Measurements from ENCODE around the gene RPS15. TPM values are rescaled to one million over a fixed set of nuclear protein-coding genes. Genes with fewer than 3 reads are reported as not detected.
A peak's percentile ranks its signal among the peaks of the same experiment; 100 is the strongest.

Gene RPS15
- polyA plus RNA-seq, 1 donor from 2014 or later = 3,226 TPM

GRCh38 chr19:1456121-1456900 lies 18.1 kb downstream of the RPS15 start:
- H3K4me3 Mint-ChIP-seq = no peak overlapping the region
- peaks cover 26% of the 10 kb centered on the region for H3K27me3 Mint-ChIP-seq
- H3K27ac Mint-ChIP-seq = no peak overlapping the region
- no peaks in the 10 kb centered on the region for H3K36me3 Mint-ChIP-seq
- H3K9me3 Mint-ChIP-seq = no peaks in the 10 kb centered on the region
- peaks cover 8 to 12% (median 9%) of the 10 kb centered on the region in 3 donors for H3K4me1 Mint-ChIP-seq

GRCh38 chr19:1457031-1457739 lies 19.0 kb downstream of the RPS15 start:
- H3K27ac Mint-ChIP-seq = peak overlapping the region in 1 of 3 donors; percentile 68
- H3K36me3 Mint-ChIP-seq = no peaks in the 10 kb centered on the region
- peaks cover 8 to 12% (median 9%) of the 10 kb centered on the region in 3 donors for H3K4me1 Mint-ChIP-seq
- peaks cover 26% of the 10 kb centered on the region for H3K27me3 Mint-ChIP-seq
- H3K9me3 Mint-ChIP-seq = no peaks in the 10 kb centered on the region
- peak overlapping the region in 1 of 4 donors; percentile 27 for H3K4me3 Mint-ChIP-seq

- H3K27me3 Mint-ChIP-seq = peaks cover 26% of the 10 kb centered on the region
- H3K36me3 Mint-ChIP-seq = no peaks in the 10 kb centered on the region
- H3K4me1 Mint-ChIP-seq = peaks cover 8 to 10% (median 9%) of the 10 kb centered on the region in 3 donors
- H3K4me3 Mint-ChIP-seq = no peak overlapping the region
- H3K27ac Mint-ChIP-seq = peak overlapping the region in 2 of 3 donors; percentile 63 to 88
- H3K9me3 Mint-ChIP-seq = no peaks in the 10 kb centered on the region
These were observed 19.7 kb downstream of the RPS15 start for GRCh38 chr19:1457892-1458291.

GRCh38 chr19:1459479-1459878 lies 21.3 kb downstream of the RPS15 start:
- no peaks in the 10 kb centered on the region for H3K36me3 Mint-ChIP-seq
- peaks cover 18% of the 10 kb centered on the region for H3K27me3 Mint-ChIP-seq
- H3K9me3 Mint-ChIP-seq = no peaks in the 10 kb centered on the region
- no peak overlapping the region for H3K4me3 Mint-ChIP-seq
- peaks cover 5 to 9% (median 8%) of the 10 kb centered on the region in 3 donors for H3K4me1 Mint-ChIP-seq
- H3K27ac Mint-ChIP-seq = peak overlapping the region in 2 of 3 donors; percentile 59 to 88

GRCh38 chr19:1460033-1460995 lies 22.1 kb downstream of the RPS15 start:
- Mint-ChIP-seq H3K27me3 (peaks cover 15% of the 10 kb centered on the region), H3K9me3 (no peaks in the 10 kb centered on the region), H3K4me3 (no peak overlapping the region), H3K27ac (peak overlapping the region in 2 of 3 donors; percentile 35 to 88), H3K4me1 (peaks cover 3 to 6% (median 4%) of the 10 kb centered on the region in 3 donors), H3K36me3 (no peaks in the 10 kb centered on the region)

- Mint-ChIP-seq H3K27me3 (peaks cover 9% of the 10 kb centered on the region), H3K4me3 (no peak overlapping the region), H3K9me3 (no peaks in the 10 kb centered on the region), H3K36me3 (no peaks in the 10 kb centered on the region), H3K4me1 (peaks cover 0 to 2% (median 0%) of the 10 kb centered on the region in 3 donors), H3K27ac (no peak overlapping the region)
These were observed 23.7 kb downstream of the RPS15 start for GRCh38 chr19:1461862-1462261.

DNA sequence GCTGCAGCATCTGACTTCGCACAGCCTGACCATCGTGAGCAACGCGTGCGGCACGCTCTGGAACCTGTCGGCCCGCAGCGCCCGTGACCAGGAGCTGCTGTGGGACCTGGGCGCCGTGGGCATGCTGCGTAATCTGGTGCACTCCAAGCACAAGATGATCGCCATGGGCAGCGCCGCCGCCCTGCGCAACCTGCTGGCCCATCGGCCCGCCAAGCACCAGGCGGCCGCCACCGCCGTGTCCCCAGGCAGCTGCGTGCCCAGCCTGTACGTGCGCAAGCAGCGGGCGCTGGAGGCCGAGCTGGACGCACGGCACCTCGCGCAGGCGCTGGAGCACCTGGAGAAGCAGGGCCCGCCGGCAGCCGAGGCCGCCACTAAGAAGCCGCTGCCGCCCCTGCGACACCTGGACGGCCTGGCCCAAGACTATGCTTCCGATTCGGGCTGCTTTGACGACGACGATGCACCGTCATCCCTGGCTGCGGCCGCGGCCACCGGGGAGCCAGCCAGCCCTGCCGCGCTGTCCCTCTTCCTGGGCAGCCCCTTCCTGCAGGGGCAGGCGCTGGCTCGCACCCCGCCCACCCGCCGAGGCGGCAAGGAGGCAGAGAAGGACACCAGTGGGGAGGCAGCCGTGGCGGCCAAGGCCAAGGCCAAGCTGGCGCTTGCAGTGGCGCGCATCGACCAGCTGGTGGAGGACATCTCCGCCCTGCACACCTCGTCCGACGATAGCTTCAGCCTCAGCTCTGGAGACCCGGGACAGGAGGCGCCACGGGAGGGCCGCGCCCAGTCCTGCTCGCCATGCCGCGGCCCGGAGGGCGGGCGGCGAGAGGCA lies 27.2 kb downstream of the RPS15 start:
- Mint-ChIP-seq H3K9me3 (no peaks in the 10 kb centered on the region), H3K4me1 (peaks cover 0 to 3% (median 0%) of the 10 kb centered on the region in 3 donors), H3K27ac (no peak overlapping the region), H3K36me3 (no peaks in the 10 kb centered on the region), H3K27me3 (peaks cover 8% of the 10 kb centered on the region), H3K4me3 (no peak overlapping the region)

DNA sequence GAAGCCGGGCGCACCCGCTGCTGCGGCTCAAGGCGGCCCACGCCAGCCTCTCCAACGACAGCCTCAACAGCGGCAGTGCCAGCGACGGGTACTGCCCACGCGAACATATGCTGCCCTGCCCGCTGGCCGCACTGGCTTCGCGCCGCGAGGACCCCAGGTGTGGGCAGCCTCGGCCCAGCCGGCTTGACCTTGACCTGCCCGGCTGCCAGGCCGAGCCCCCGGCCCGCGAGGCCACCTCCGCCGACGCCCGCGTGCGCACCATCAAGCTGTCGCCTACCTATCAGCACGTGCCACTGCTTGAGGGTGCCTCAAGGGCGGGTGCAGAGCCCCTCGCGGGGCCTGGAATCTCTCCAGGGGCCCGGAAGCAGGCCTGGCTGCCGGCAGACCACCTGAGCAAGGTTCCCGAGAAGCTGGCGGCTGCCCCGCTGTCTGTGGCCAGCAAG lies 27.8 kb downstream of the RPS15 start:
- peaks cover 8% of the 10 kb centered on the region for H3K27me3 Mint-ChIP-seq
- H3K27ac Mint-ChIP-seq = no peak overlapping the region
- H3K36me3 Mint-ChIP-seq = no peaks in the 10 kb centered on the region
- no peaks in the 10 kb centered on the region for H3K9me3 Mint-ChIP-seq
- no peak overlapping the region for H3K4me3 Mint-ChIP-seq
- peaks cover 0 to 3% (median 0%) of the 10 kb centered on the region in 3 donors for H3K4me1 Mint-ChIP-seq

DNA sequence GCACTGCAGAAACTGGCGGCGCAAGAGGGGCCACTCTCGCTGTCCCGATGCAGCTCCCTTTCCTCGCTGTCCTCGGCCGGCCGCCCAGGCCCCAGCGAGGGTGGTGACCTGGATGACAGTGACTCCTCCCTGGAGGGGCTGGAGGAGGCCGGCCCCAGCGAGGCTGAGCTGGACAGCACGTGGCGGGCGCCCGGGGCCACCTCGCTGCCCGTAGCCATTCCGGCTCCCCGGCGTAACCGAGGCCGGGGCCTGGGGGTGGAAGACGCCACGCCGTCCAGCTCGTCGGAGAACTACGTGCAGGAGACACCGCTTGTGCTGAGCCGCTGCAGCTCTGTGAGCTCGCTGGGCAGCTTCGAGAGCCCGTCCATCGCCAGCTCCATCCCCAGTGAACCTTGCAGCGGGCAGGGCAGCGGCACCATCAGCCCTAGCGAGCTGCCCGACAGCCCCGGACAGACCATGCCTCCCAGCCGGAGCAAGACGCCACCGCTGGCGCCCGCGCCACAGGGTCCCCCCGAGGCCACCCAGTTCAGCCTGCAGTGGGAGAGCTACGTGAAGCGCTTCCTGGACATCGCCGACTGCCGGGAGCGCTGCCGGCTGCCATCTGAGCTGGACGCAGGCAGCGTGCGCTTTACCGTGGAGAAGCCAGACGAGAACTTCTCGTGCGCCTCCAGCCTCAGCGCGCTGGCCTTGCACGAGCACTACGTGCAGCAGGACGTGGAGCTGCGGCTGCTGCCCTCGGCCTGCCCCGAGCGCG lies 28.4 kb downstream of the RPS15 start:
- no peaks in the 10 kb centered on the region for H3K36me3 Mint-ChIP-seq
- H3K4me1 Mint-ChIP-seq = peaks cover 0 to 5% (median 2%) of the 10 kb centered on the region in 3 donors
- H3K9me3 Mint-ChIP-seq = no peaks in the 10 kb centered on the region
- peak overlapping the region in 1 of 3 donors; percentile 19 for H3K27ac Mint-ChIP-seq
- H3K4me3 Mint-ChIP-seq = peak overlapping the region in 1 of 4 donors; percentile 37
- H3K27me3 Mint-ChIP-seq = peaks cover 8% of the 10 kb centered on the region

GRCh38 chr19:1467215-1467489 lies 29.0 kb downstream of the RPS15 start:
- Mint-ChIP-seq H3K4me3 (no peak overlapping the region), H3K9me3 (no peaks in the 10 kb centered on the region)

GRCh38 chr19:1467490-1468273 lies 29.5 kb downstream of the RPS15 start:
- H3K27me3 Mint-ChIP-seq = peaks cover 10% of the 10 kb centered on the region
- H3K9me3 Mint-ChIP-seq = no peaks in the 10 kb centered on the region
- H3K27ac Mint-ChIP-seq = no peak overlapping the region
- no peak overlapping the region for H3K4me3 Mint-ChIP-seq
- peaks cover 0 to 5% (median 2%) of the 10 kb centered on the region in 3 donors for H3K4me1 Mint-ChIP-seq
- H3K36me3 Mint-ChIP-seq = no peaks in the 10 kb centered on the region

More at GRCh38 chr19:1467215-1467489, 29.0 kb downstream of the RPS15 start:
- H3K36me3 Mint-ChIP-seq = no peaks in the 10 kb centered on the region
- peaks cover 10% of the 10 kb centered on the region for H3K27me3 Mint-ChIP-seq
- no peak overlapping the region for H3K27ac Mint-ChIP-seq
- peaks cover 0 to 5% (median 2%) of the 10 kb centered on the region in 3 donors for H3K4me1 Mint-ChIP-seq

- Mint-ChIP-seq H3K27ac (no peak overlapping the region), H3K9me3 (no peaks in the 10 kb centered on the region), H3K4me1 (peaks cover 0 to 8% (median 5%) of the 10 kb centered on the region in 3 donors), H3K4me3 (peak overlapping the region in 2 of 4 donors; percentile 12 to 81), H3K27me3 (peaks cover 10% of the 10 kb centered on the region), H3K36me3 (peaks cover 1% of the 10 kb centered on the region)
These were observed 30.2 kb downstream of the RPS15 start for GRCh38 chr19:1468274-1468820.
